Fibroblast of skin of left quadriceps (primary cell): ENCODE measurements around the gene CTDP1.

ENCODE experiments used
- DNase-seq, 2 experiments: peaks; one replicate each; pipeline ENCODE4 v3.0.0-alpha.2; 2013; ENCODE audit warnings: low read depth in 2 of 2

Gene CTDP1

GRCh38 chr18:79797518-79798345, 118.1 kb downstream of the CTDP1 start, which contains the start of gene KCNG2:
Gene KCNG2 (plus strand): TSS chr18:79797938. CDS start chr18:79863668, 65,730 bp downstream.
- no peak for DNase-seq

- DNase-seq: no peak
Observed at GRCh38 chr18:79798346-79798998, 118.9 kb downstream of the CTDP1 start.

- DNase-seq: no peak
Observed at GRCh38 chr18:79798999-79799370, 119.4 kb downstream of the CTDP1 start.

- DNase-seq: no peak
Observed at GRCh38 chr18:79799619-79800370, 120.2 kb downstream of the CTDP1 start.

GRCh38 chr18:79800371-79801180, 121.0 kb downstream of the CTDP1 start:
- no peak for DNase-seq

GRCh38 chr18:79801217-79801616, 121.6 kb downstream of the CTDP1 start:
- DNase-seq: no peak

GRCh38 chr18:79801641-79802040, 122.0 kb downstream of the CTDP1 start:
- no peak for DNase-seq

GRCh38 chr18:79802298-79802697, 122.7 kb downstream of the CTDP1 start:
- DNase-seq: no peak

- DNase-seq: no peak
Observed at GRCh38 chr18:79803611-79804051, 124.0 kb downstream of the CTDP1 start.
